ENCODE data around the gene HOXA9. TPM values are rescaled to one million over a fixed set of nuclear protein-coding genes. Genes with fewer than 3 reads are reported as not detected.

The HOXA9 gene
- total RNA-seq, 2 experiments from 2014 or later, result not detected

DNA sequence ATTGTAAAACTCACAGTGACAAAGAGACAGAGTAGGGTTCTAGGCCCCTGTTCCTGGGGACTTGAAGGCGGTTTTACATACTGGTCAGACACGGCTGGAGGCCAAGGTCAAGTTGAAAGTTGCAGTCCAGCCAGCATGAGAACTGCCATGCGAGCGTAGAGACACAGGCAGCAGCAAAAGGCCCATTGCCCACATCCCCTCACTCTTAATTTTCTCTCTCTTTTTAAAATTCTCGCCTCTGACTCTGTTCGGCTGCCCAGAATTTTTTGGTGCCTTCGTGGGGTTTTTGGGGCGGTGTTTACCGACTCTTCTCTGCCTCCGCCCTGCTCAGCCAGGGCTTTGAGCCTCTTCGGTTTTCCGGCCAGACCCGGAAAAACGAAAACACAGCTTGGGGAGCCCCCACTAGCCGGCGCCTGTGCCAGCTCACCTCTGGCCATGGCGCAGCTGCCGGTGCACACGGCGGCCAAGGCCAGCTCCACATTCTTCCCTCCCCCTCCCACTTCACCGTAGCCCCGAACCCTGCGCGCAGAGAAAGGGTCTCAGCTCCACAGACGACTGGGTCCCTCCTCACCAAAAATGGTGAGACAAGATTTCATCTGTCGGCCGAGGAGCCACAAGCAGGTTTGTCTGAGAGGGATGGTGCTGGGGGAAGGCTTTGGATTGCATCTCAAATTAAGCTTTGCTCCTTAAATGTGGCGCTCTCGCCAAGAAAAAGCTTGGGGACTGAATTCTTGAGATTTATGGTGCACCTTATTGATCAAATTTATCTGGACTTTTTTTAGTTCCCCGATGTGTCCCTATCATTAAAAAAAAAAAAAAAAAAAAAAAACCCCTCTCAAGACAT lies 36.9 kb upstream of the HOXA9 start:
- POLR2A ChIA-PET, result no interaction called here

DNA sequence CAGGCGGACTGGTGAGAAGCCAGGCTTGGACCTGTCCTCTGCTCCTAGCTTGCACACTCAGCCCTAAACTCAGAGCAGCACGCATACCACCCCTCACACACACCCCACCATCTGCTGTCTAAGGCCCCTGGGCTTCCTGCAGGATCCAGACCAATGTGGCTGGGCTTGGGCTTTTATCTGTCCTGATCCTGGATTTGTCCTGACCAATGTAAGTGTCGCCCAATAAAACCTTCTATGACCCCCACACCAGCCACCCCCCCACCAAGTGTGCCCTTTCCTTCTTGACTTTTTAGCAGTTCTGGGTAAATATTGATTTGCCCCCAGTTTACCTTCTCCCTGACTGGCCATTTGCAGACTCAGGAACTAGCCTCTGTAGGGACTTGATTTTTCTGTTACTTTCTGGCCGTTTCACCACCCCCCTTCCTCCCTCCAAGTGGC lies 36.3 kb upstream of the HOXA9 start:
- ChIA-PET POLR2A (no interaction called here), CTCF (no interaction called here)

More for the DNA sequence above, 36.9 kb upstream of the HOXA9 start:
- CTCF ChIA-PET, result no interaction called here

DNA sequence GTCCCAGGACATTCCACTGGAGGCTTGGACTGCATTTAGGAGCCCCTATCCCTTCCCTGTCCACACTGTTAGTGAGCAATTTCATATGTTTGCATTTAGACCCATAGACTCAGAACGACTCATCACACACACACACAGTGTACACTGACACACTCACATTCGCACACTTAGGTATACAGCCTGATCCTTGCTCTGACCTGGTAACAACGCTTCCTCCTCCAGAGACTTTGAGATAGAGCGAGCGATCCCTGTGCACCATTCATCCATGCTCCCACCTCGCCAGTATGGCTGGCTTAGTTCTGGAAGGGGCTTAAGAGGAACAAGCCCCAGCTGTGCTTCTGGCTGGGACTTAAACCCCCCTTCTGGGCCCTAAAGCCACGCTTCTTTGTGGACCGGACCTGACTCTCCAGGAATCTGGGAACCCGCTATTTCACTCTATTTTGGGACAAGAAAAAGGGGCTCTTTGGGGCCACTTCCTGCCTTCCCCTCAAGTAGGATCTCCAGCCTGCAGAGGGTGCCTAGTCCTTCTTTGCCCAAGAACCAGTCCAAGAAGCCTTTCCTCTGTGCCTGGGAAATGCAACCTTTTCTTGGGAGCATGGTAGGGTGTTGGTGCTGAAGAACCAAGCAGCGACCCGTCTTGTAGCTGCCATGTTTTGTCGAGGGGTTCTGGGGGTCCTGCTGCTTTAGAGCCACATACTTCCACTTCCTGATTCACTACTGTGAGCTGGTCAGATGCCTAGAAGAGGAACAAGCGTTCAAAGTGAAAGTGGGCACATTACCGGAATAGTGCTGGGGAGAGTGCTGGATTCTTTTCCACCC lies 35.6 kb upstream of the HOXA9 start:
- CTCF ChIA-PET, result interaction anchor here (3.6 kb wide), 1 partner anchor 11 kb away, joined by 12 read pairs; no protein-coding TSS in a partner anchor

DNA sequence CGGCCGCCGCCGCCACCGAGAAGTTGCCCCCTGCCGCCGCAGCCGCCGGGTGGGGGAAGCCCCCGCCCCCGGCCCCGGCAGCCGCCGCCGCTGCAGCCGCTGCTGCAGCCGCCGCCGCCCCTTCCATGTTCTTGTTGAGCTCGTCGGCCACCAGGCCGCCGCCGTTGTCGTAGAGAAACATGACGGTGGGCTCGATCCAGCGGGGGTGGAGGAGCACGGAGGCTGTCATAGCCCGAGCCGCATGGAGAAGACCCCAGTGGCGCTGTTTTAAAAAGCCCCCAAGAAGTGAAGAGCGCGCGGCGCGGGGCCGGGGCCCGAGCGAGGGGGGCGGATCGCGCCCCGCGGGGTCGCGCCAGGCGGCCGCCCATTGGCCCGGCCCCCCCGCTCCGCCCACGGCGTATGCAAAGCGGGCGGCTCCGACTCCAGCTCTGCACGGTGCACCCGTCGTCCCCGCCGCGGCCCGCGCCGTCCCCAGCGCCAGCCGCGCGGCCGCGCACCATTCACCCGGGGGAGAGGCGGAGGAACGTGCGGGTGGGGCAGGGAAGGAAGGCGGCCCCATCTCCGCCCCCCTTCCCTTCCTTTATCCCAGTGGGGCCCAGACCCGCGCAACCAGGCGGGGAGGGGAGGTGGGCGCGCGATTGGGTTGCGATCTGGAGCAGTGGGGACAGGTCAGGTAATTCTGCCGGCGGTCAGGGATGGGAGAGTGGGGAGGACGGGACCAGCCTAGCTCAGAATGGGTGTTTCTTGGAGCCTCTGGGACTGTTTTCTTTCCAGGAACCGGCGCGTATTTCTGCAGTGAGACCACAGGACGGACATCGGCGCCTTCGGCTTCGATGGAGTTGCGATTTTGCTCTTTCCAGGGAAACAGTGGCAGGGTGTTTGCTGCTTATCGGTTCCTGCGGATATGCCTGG lies 34.8 kb upstream of the HOXA9 start, which contains the start of gene HOXA13:
HOXA13 (minus strand) TSS at position 243 of the 912 bp plus-strand sequence; CDS start at position 229, 14 bp downstream.
- CTCF ChIA-PET, result interaction anchor here (0.6 to 3.6 kb wide), 5 partner anchors 10 to 217 kb away, joined by 4 to 12 read pairs (median 4); no protein-coding TSS in a partner anchor

More for the DNA sequence above, 35.6 kb upstream of the HOXA9 start:
- POLR2A ChIA-PET, result no interaction called here

DNA sequence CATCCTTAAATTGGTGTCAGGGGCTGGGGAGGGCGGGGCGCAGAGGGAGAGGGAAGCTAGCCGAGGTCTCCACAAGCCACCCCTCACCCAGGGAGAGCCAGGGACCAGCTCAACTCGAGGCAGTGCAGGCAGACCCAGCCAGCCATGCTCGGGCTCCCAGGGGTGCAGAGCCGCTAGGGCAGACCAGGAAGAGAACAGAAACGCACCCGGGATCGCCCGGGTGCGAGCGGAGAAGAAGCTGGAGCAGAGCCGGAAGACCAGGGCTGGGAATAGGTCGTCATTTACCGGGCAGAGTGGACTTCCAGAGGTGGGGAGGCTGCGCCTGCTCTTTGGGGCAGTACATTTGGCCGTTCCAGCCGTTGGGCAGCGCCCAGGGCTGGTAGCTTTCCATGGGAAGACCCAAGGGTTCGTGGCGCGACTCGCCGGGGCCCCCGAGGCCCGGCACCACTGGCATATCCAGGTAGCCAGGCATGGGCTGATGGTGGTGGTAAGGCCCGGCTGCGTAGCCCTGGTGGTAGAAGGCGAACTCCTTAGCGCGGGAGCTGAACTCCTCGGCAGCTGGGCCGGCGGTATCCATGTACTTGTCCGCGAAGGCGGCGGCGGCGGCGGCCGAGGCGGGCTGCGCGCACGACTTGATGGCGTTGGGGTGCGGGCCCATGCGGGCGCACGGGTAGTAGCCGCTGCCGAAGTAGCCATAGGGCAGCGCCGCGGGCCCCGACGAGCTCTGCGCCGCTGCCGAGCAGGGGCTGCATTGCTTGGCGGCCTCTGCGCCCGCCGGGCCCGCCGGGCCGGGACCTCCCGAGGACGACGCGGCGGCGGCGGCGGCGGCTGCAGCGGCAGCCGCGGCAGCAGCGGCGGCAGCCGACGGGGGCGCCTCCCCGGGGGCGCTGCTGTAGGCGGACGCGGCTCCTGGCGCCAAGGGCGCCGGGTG lies 33.8 kb upstream of the HOXA9 start:
- ChIA-PET POLR2A (interaction anchor here (0.6 kb wide), 1 partner anchor 1713 kb away, joined by 3 read pairs; no protein-coding TSS in a partner anchor), CTCF (interaction anchor here (0.8 to 3.6 kb wide), 6 partner anchors 9 to 42 kb away, joined by 3 to 12 read pairs (median 4); no protein-coding TSS in a partner anchor)

More for the DNA sequence above, 34.8 kb upstream of the HOXA9 start, which contains the start of gene HOXA13:
- POLR2A ChIA-PET, result interaction anchor here (0.6 kb wide), 1 partner anchor 136 kb away, joined by 3 read pairs; no protein-coding TSS in a partner anchor

DNA sequence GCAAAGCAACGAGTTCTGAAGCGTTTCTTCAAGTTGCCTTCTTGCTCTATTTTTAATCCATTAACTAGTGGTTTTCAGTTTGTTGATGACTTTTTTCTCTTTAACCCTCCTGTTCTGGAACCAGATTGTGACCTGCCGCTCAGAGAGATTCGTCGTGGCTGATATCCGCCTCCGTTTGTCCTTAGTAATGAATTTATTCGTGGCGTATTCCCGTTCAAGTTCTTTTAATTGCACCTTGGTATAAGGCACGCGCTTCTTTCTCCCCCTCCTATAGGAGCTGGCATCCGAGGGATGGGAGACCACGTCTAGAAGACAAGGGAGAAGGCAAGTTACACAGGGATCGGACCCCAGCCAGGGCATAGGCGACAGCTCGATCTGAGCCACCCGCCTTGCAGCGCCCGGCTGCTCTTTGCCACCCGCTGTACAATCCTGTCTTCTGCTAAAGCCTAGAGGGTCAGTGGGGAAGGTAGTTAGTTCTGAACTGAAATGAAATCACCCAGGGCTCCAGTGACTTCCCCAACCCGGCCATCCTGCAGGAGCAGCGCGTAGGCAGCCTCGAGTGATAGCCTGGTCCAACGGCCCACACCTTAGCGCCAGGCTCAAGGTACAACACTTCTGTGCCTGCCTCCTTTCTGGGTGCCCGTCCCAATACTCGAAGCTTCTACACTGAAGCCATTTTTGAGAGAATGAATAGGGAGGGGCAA lies 33.0 kb upstream of the HOXA9 start:
- CTCF ChIA-PET, result interaction anchor here (0.6 to 3.6 kb wide), 6 partner anchors 9 to 447 kb away, joined by 3 to 12 read pairs (median 4); no protein-coding TSS in a partner anchor
- POLR2A ChIA-PET, result no interaction called here

DNA sequence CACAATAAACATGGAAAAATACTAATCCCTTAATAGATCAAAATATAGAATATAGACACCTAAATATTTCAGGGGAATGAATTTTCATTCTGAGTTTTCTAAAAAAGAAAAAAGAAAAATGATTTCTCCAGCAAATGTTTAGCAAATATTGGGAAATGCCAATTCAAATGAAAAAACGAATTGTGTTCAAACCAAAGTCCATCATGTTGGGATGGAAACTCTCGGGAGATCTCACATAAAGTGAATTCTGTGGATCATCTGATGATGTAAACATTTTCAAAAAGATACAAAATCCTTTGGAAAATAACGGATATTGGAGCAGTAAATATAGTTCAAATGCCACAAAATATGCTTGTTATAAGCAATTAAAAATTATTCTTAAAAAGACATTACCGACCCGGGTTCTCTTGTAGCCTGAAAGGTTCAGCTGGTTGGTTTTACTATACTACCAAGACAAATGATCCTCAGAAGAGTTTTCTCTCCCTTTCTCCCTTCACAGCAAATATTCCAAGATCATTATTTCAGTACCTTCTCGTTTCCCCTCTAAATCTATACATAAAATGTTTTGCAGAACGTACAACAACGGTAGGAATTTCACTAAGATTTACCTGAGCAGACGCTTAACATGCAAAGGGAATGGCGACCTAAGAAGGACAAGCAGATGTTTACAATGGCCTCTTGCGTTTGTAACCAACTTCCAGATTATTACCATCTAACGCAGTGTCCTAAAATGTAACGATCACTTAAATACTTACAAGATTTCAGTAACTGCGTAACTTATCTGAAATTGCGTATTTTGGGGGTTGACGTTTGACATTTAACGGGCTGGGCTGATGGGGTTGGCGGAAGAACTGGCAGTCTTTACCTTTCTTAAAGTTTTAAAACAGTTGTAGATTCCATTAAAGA lies 32.1 kb upstream of the HOXA9 start:
- CTCF ChIA-PET, result interaction anchor here (0.6 to 3.6 kb wide), 2 partner anchors 8 to 448 kb away, joined by 5 to 12 read pairs; no protein-coding TSS in a partner anchor
- POLR2A ChIA-PET, result no interaction called here

DNA sequence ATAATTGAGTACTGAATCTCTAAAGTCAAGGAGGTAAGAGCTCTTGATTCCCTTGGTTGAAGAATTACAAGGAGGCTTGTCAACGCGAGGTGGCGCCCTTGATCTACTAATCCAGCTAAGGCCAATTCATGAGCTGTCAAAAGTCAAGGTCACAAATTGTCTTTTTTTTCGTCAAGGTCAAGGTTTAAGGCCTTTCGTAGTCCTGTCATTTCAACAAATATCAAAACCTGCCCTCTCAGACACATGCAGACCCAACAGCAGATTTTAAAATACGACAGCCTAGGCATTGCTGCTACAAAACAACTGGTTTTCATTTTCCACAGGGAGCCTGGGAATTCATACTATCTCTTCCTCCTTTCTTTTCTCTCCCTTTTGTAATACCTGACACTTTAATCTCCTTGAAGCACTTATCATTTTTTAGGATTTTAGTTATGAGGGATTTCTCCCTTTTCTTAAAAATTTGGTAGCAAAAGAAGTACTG lies 31.0 kb upstream of the HOXA9 start:
- ChIA-PET POLR2A (interaction anchor here (0.6 kb wide), 1 partner anchor 1097 kb away, joined by 3 read pairs; no protein-coding TSS in a partner anchor), CTCF (interaction anchor here (0.6 to 1.5 kb wide), 10 partner anchors 10 to 897 kb away, joined by 3 to 7 read pairs (median 4); partner anchors contain the start of gene HOXA11)

DNA sequence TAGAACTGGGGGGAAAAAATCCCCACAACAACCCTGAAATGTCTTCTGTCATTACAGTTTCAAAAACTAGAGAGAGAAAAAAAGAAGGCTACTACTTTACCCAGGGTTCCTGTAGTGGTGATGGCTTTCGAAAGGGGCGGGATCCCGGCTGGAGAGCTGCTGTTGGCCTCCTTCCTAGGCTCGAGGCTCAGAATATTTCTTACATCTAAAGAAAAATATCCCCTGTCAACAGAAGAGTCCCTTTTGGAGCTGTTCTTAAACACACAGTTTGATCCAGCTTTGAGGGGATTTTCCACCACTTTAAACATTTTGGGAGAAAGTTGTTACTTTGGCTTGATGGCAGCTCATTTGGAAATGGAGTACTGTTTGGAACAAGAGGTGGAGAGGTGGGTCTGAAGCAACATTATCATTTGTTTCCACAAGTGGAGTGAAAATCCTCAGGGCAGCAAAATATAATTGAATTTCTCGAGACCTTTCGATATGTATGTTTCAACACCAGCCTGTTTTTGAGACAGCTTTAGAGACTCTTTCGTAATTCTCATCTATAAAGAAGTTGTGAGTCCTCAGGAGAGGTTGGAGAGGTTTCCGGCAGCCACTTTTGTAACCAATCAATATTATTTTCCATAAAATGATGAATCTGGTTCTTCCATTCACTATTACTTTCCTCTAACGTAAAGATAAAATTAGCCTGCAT lies 29.5 kb upstream of the HOXA9 start:
- CTCF ChIA-PET, result interaction anchor here (1.5 to 1.6 kb wide), 3 partner anchors 16 to 725 kb away, joined by 4 to 7 read pairs (median 5); partner anchors contain the start of gene HOXA10

DNA sequence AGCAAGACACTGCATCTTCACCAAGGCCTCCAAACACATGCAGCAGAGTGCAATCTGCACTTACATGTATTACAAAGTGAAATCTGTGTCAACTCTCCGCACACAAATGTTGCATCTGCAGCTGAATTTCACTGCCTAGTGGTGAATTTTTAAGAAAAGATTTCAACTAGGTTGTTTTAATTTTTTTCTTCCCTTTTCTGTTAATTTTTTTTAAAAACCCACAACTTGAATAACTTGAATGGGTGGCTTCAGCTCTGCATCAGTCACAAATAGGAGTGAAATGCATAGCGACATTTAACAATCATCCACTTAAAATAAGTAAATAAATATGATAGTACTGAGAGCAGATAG lies 28.6 kb upstream of the HOXA9 start:
- CTCF ChIA-PET, result no interaction called here
- POLR2A ChIA-PET, result no interaction called here

More for the DNA sequence above, 29.5 kb upstream of the HOXA9 start:
- POLR2A ChIA-PET, result no interaction called here

DNA sequence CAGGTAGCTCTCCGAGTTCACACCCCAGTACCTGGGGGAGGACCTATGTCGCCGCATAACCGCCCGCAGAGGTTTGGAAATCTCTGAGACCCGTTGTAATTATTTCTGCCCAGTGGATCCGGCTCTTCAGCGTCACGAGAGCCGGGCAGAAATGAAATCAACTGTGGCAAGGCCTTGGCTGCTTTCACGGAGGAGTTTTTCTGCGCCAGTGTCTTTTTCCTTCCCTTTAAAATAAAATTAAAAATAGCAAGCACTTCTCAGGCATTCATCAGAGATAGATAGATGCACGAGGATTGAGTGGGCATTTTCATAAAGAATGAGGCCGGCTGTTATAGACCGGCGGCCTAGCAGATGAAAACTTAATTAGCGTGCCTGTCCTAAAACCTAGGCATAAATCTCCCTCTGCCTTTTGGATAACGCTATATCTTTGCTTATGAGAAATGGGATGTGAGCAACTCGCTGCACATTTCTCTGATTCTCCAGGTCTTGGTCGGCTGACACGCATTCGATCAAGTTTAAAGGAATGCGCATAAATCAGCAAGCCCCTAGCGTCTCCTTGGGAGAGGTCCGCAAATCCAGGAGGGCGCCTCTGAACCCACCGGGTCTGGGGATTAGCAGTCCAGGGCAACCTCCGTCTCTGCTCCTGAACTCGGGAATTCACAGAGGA lies 28.1 kb upstream of the HOXA9 start:
- ChIA-PET CTCF (no interaction called here), POLR2A (no interaction called here)

DNA sequence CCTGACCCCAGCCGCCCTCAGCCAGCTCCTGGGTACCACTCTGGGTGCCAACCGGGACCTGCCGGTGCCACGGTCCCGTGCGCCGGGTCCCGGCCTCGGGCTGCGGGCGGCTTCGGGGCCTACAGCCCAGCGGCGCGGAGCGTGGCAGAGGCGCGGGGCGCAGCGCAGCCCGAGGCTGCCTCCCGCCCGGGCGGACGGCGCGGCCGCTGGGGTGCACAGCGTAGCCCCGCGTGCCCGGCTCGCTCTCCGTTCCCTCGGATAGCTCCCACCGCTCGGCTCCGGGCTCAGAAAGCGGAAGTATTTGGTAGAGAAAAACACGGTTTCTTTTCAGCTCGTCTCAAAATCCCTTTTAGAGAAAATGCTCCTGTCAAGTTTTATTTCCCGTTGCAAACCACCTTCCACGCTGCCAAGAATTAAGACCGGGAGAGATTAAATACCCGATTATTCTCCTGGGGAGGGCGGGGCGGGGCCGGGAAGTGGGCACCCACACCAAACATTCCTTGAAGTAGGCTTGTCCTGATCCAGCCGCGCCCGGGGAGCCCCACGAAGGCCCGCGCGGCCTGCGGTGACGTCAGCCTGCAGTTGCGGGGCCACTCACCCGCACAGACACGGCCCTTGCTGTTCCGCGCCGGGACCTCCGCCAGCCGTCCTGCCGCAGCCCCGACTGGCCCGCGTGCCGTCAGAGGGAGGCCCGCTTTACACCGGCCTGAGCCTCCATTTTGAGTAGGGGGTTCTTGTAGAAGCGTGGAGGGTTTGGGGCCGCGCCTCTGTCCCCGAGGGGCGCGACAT lies 27.4 kb upstream of the HOXA9 start:
- CTCF ChIA-PET, result interaction anchor here (0.6 to 0.7 kb wide), 2 partner anchors 31 to 734 kb away, joined by 3 read pairs; no protein-coding TSS in a partner anchor
- POLR2A ChIA-PET, result interaction anchor here (0.7 kb wide), 1 partner anchor 68 kb away, joined by 6 read pairs; no protein-coding TSS in a partner anchor

DNA sequence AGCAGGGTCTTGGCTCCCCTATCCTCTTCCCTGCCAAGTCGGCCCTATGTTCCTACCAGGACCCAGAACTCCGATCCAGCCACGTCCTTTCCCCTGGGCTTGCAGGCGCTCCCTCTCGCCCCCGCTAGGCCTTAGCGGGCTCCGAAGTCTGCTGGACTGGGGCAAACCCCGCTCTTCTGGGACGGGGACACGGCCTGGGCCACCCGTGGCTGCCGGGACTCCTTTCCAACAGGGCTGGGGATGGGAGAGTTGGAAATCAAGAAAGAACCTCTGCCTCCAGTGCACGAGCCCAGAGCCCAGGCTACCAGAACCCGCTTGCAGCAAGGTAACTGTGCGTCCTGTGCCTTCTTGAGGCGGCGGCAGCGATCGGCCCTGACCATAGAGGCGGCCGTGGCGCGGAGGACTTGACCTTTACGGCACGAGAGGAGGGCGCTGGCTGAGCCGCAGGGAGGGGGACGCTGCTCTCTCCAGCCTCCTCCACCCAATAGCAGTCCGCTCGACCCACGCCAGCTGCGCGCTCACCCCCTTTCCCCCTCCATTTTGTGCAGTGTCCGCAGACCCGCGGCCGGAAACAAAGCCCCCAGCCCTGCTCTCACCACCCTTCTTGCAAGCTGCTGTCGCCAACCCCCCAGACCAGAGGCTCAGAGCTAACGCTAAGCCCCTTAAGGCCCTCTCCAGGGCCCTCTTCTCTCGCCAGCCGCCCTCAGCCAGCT lies 26.7 kb upstream of the HOXA9 start:
- ChIA-PET POLR2A (interaction anchor here (0.7 kb wide), 1 partner anchor 68 kb away, joined by 6 read pairs; no protein-coding TSS in a partner anchor), CTCF (interaction anchor here (0.6 to 1.3 kb wide), 3 partner anchors 31 to 734 kb away, joined by 3 read pairs; partner anchors contain the start of gene HOXA3)
